MM.1S (cell line): ENCODE measurements around the gene PIGN.

Source experiments
- EZH2 ChIP-seq: fragments of 300-600 bp; sonication (generic); optimal IDR thresholded peaks from 2 replicates; pipeline ENCODE3; 2017; ENCODE audit warnings: low read depth, mild to moderate bottlenecking, antibody characterized with exemption, low read length, mixed read lengths
- TF ChIP-seq, protein P1 (sequence below): fragments of 300-600 bp; sonication (generic); IDR thresholded peaks from 2 replicates; pipeline ENCODE4 v1.5.1; 2016; ENCODE audit warnings: antibody characterized with exemption, low read length, mixed read lengths

GRCh38 chr18:62026586-62026985 lies 160.3 kb downstream of the PIGN start:
- TF ChIP-seq, protein P1, sequence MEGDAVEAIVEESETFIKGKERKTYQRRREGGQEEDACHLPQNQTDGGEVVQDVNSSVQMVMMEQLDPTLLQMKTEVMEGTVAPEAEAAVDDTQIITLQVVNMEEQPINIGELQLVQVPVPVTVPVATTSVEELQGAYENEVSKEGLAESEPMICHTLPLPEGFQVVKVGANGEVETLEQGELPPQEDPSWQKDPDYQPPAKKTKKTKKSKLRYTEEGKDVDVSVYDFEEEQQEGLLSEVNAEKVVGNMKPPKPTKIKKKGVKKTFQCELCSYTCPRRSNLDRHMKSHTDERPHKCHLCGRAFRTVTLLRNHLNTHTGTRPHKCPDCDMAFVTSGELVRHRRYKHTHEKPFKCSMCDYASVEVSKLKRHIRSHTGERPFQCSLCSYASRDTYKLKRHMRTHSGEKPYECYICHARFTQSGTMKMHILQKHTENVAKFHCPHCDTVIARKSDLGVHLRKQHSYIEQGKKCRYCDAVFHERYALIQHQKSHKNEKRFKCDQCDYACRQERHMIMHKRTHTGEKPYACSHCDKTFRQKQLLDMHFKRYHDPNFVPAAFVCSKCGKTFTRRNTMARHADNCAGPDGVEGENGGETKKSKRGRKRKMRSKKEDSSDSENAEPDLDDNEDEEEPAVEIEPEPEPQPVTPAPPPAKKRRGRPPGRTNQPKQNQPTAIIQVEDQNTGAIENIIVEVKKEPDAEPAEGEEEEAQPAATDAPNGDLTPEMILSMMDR, result no peak
- TF ChIP-seq EZH2, result no peak
